ENCODE results near the gene CIROP. TPM values are rescaled to one million over a fixed set of nuclear protein-coding genes. Genes with fewer than 3 reads are reported as not detected.
A peak's percentile ranks its signal among the peaks of the same experiment; 100 is the strongest.

CIROP gene
- total and polyA plus RNA-seq, 9 of the 15 experiments (the other 6 are each of a cell fraction or from before 2014, with no cell fraction given) = not detected

DNA sequence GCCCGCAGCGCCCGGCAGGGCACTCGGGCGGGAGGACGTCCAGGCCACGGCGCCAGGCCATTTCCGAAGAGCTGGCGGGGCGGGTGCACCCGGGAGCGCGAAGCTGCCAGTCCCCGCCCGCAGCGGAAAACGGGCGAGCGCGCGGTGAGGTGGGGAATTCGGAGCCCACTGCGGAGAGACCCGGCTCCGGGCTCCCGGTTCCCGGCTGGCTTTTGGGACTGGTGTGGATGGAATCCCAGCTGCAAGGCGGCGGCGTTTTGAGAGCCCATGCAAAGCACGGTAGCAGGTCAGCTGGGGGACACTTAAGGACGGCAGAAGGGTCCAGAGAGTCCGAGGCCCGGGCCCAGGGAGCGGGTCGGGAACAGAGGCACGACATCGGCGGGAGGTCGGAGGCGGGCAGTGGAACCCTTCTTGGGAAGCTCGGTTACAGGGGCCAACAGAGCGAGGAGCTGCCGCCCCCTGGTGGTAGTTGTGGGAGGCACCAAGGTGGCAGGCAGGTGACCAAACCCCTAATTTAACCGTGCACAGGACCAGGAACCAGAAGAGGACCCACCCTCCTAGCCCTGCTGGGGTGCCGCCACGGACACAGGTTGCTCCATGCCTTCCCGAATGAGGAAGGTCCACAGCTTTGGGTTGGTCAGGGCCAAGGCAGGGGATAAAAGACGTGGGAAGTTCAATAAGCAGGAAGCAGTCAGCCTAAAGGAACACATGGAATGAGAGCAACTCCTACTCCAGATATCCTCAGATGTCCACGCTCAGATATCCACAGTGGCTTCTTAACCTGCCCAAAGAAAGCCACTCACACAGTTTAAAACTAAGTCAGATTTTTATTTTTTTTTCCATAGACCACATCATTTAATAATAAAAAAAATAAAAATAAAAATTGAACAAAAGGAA, 46.8 kb downstream of the CIROP start (continued):
- TF ChIP-seq, protein P1, sequence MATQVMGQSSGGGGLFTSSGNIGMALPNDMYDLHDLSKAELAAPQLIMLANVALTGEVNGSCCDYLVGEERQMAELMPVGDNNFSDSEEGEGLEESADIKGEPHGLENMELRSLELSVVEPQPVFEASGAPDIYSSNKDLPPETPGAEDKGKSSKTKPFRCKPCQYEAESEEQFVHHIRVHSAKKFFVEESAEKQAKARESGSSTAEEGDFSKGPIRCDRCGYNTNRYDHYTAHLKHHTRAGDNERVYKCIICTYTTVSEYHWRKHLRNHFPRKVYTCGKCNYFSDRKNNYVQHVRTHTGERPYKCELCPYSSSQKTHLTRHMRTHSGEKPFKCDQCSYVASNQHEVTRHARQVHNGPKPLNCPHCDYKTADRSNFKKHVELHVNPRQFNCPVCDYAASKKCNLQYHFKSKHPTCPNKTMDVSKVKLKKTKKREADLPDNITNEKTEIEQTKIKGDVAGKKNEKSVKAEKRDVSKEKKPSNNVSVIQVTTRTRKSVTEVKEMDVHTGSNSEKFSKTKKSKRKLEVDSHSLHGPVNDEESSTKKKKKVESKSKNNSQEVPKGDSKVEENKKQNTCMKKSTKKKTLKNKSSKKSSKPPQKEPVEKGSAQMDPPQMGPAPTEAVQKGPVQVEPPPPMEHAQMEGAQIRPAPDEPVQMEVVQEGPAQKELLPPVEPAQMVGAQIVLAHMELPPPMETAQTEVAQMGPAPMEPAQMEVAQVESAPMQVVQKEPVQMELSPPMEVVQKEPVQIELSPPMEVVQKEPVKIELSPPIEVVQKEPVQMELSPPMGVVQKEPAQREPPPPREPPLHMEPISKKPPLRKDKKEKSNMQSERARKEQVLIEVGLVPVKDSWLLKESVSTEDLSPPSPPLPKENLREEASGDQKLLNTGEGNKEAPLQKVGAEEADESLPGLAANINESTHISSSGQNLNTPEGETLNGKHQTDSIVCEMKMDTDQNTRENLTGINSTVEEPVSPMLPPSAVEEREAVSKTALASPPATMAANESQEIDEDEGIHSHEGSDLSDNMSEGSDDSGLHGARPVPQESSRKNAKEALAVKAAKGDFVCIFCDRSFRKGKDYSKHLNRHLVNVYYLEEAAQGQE (IDR thresholded peaks at IDR 0.05; ENCODE audit: borderline replicate concordance) = peak; percentile 84
- TF ChIP-seq, protein P1 (CRISPR knock-in tag; IDR thresholded peaks at IDR 0.05; ENCODE audit: low read depth) = peak; percentile 64; the same call in 1 of the 2 replicates
- TF ChIP-seq ZNF12 (CRISPR knock-in tag; IDR thresholded peaks at IDR 0.05) (no peak), SMAD2 (IDR thresholded peaks at IDR 0.05; ENCODE audit: low read depth, low read length) (no peak), CBFA2T3 (IDR thresholded peaks at IDR 0.05) (no peak), HNRNPLL (IDR thresholded peaks at IDR 0.05; ENCODE audit: low read depth, low read length, poor library complexity, severe bottlenecking) (no peak), FOS (IDR thresholded peaks at IDR 0.05; ENCODE audit: extremely low read depth, insufficient read length) (no peak), RERE (CRISPR knock-in tag; IDR thresholded peaks at IDR 0.05; ENCODE audit: borderline replicate concordance) (0 out of 2 replicates have a peak, but pooled peaks have one; percentile 61), ZNF224 (CRISPR knock-in tag; IDR thresholded peaks at IDR 0.05) (no peak), DMBX1 (CRISPR knock-in tag; IDR thresholded peaks at IDR 0.05; ENCODE audit: borderline replicate concordance) (no peak), ZNF121 (CRISPR knock-in tag; conservative IDR thresholded peaks at IDR 0.05) (0 out of 2 replicates have a peak, but pooled peaks have one; percentile 4), HBP1 (CRISPR knock-in tag; IDR thresholded peaks at IDR 0.05) (peak; percentile 45; the same call in 1 of the 2 replicates)

All from K562 (cell line).